RCC 7860 (cell line): ENCODE measurements around the gene CTNNA2.

Experiments used
- DNase-seq: peaks from one replicate; pipeline ENCODE4 v3.0.0-alpha.2; 2015; ENCODE audit warnings: low spot score
- FAIRE-seq: peaks from 2 replicates; lab custom pipeline; 2012; peaks lifted over from hg19 to GRCh38; lab: Jason Lieb, UNC

CTNNA2 gene

DNA sequence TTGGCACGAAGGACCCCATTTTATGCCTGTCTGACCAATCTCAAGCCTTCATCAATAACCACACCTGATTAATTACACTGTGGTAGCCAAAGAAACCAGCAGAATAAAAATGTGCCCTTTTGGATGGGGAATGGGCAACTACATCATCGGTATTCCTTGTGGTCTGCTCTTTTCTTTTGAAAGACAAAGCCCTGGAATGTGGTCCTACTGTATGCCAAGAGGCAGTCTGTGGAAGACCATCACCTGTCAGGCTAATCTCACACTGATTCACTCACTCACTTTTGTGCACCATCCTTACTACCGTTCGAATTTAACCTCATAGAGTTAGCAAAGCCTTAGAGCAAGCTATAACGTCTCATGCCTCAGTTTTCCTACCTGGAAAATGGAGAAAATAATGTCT, 1066.9 kb downstream of the CTNNA2 start:
- DNase-seq (no peak), FAIRE-seq (no peak)

DNA sequence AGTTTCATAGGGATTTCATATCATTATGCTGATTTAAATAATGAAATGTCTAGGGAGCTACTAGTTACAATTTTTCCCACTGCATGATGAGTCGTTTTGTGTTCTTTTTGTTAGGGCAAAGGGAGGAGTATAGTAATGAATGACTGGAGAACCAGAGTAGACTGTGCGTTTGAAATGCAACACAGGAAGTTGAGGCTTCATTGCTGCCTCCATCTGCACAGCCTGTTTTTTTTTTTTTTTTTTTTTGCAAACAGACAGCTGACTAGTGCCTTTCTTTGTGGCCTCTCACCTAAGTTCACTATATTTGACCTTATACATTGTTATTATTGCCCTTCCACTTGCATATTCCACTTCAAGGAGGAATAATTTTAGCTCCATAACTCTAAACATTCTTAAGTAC, 1078.4 kb downstream of the CTNNA2 start:
- FAIRE-seq, result no peak
- DNase-seq, result no peak

DNA sequence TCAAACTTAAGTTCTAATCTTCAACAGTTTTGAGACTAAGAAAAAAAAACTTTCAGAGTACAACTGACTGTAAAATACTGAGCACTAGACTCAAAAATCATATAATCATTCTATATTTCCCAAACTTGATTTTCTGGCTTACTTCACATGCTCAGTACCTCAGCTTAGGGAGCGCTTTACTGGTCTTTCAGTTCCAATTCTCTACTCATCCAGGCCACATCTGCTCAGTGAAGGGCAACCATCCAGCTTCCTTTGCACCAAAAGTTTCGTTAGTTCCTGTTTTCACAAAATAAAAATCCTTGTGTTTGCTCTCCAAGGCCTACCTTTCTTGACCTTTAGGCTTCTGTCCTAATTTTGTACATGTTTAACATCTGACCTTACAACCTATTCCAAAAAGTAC, 1079.3 kb downstream of the CTNNA2 start:
- no peak for DNase-seq

DNA sequence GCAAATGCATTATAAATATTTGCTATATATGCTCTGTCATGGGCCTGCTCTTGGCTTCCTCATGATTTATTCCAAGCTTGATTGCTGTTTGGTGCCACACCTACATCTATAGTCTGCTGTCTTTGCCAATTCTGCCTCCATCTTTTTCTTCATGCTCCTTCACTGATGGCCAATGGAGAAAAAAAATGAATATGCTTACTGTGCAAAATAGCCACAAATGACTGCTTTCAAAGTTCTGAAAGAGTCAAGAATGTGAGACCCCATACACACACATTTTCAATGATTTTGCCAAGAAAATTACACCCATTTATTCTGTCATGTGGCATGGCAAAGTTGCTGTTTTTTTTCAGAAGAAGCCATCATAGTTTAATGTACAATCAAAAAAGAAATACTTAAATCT, 1097.3 kb downstream of the CTNNA2 start:
- DNase-seq (no peak), FAIRE-seq (no peak)

More for the DNA sequence above, 1079.3 kb downstream of the CTNNA2 start:
- FAIRE-seq, result no peak

DNA sequence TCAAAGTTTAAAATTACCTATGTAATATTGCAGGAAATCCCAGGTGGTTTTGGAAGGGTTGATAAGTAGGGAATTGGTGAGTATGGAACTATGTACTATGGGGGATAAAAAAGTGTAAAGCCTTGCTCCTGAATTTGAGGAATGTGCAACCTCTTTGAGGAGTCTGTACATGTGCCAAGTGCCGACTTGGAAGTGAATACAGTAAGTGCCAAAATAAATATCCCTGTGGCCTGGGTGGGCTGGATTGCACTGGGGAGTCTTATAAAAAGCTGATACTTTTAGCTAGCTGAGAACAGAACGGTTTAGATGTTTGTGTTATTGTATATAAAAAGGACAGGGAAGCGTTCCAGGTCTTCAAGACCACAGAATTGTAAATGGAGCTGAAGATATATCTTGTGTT, 1108.8 kb downstream of the CTNNA2 start:
- DNase-seq (no peak), FAIRE-seq (no peak)

DNA sequence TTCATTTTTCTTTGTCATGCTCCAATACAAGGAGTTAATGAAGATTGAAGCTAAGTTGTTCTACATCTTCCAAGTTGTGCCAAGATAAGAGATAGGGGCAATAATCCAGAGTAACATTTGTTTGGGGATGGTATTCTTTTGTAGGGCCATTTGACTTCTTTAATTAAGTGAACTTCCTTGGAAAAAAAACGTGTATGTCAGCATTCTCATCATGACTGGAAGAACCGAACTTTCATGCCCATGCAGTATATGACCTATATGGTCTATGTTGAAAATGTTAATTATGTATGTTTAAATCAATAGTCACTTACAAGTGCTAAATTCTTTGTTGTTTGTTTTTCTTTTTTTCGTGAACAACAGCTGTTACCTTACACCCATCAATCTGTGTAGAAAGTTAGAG, 1111.2 kb downstream of the CTNNA2 start:
- FAIRE-seq (no peak), DNase-seq (no peak)

DNA sequence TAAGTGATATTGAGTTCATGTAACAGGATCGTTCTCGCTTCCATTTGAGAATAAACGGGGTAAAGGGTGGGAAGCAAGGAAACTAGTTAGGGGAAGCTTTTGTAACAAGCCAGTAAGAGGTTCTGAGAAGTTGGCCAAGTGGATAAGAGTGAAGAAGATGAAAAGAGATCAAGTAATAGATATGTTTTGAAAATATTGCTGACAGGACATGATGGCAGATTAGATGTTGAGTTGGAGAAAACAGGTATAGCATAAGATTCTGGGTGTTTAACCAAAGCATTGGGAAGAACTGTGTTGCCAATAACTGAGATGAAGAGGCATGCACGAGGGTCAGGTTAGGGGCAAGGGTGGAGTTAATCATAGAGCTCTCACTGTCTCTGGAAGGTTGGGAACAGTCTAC, 1121.7 kb downstream of the CTNNA2 start:
- DNase-seq (no peak), FAIRE-seq (no peak)

DNA sequence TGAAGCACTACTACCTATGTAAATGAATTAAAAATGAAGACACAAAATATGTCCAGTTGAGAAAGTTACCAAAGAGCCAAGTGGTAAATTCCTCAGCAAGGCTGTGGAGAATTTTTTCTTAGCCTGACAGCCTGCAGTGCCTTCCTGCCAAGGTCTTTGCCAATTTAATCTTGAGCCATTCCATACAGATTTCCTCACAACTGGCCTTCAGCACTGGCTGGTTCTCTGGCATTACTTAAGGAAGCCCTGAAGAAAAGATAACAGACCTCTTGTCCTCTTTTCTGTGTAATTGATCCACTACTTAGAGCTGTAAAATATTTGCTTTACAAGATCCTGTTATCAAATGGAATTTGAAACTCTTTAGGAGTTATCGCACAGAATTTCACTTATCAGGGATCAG, 1125.9 kb downstream of the CTNNA2 start:
- no peak for FAIRE-seq
- no peak for DNase-seq

DNA sequence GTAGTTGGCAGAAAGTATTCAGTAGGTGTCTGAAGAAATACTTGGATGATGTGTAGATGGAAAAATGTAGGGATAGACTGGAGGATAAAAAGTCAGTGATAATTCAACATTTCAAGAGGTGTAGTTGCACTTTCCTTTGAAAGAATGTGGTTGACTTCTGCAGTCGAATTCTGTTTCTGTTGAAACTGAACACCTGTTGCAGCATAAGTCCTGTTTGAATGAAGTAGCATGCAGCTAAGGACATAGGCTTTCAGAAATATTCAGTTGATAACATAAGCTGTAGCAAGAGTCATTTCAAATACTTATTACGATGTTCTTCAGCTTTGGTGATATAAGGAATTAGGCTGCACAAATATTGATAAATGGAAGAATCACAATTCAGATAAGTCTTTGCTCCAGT, 1129.6 kb downstream of the CTNNA2 start:
- DNase-seq (no peak), FAIRE-seq (no peak)

DNA sequence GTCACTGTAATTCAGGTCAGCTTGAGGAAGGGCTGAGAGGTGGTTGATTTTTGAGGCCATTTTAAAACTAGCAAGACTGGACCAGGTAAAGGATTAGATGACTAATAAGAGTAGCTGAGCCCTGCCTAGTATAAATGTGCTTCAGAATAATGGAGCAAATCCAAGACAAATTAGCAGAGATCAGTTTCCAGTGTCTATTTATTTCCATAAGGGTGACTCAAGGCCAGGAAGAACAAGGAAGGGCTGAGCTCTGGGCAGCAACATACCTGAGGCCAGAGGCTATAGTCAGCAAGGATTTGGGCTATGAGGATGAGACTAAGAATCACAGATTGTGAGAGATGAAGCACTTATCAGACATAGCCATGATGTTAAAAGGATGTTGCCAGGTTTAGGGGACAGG, 1130.7 kb downstream of the CTNNA2 start:
- DNase-seq (no peak), FAIRE-seq (no peak)

DNA sequence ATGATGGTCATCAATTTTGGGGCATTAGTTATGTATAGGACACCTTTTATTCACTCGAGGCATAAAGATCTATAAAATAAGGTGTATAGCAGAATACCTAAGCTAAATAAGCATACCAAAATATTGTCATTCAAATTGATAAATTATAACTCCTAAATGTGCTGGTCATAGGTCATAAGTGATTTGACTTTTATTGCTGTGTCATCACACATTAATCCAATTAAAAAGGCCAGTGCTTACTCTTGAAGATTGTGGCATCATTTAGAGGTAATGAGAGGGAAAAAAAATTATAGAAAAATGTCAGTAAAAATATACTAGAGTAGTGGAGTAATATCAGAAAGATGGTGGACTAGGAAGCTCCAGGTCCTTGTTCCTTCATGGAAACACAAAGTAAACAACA, 1138.6 kb downstream of the CTNNA2 start:
- FAIRE-seq (no peak), DNase-seq (no peak)

DNA sequence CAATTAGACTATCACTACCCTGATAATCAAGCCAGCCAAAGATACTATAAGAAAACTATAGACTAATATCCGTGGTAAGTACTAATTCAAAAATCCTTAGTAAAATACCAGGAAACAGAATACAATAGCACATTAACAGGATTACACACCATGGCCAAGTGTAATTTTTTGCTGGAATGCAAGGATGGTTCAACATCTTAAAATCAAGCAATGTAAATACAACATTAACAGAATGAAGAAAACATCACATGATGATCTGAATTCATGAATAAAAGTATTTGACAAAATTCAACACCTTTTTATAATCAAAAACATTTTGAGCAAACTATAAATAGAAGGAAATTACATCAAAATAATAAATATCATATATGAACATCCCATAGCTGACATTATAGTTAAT, 1142.4 kb downstream of the CTNNA2 start:
- DNase-seq (no peak), FAIRE-seq (no peak)

DNA sequence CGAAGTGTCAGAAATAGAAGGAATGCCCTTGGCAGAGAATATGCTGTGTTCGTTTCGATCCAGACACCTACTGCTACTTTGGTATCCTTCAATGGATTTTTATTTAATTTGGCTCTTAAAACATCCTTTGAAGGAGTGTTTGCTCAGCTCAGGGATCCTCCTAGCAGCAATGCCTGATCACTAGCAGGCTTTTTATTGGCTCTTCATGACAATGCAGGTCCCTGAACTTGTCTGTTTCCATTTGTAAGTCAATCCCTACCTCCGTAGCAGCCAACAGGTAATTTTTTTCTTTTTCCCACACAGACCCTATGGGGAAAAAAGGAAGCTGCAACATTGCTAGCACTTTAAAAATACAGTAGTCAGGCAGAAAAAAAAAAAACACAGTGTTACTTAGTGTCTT, 1157.9 kb downstream of the CTNNA2 start:
- no peak for FAIRE-seq

DNA sequence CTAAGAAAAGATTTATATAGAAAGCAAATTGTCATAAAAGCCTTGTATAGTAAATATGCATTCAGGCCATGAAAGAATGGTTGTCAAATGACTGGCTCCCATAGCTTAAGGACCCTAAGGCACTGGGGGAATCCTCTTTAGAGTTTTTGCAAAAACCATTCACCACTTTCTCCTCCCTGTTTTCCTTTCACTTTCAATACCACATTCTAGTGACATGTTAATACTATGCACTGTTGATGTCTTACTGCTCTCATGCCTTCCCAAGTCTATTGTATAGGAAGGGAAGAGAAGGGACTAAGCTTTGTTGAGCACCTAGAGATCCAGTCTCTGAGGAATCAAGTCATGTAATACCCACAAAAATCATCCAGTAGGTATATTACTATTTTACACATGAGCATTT, 1174.7 kb downstream of the CTNNA2 start:
- no peak for DNase-seq
- FAIRE-seq, result no peak

More for the DNA sequence above, 1157.9 kb downstream of the CTNNA2 start:
- DNase-seq, result no peak

DNA sequence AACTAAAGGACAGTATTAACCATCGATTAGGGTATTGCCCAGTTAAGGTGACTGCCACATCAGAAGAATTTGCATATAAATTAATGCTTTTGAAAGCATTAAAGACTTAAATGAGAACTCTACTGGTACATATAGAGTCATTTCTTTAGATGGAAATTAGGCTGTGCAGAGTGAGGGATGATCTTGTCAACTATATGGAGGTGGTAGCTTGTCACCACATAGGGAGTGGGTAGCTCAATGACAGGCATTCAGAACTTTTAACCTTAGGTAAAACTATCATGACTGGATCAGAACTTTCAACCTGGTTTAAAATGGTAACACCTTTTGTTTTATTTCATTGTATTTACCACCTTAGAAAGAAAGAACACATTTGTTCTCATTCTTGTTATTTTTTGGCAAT, 1176.3 kb downstream of the CTNNA2 start:
- FAIRE-seq (no peak), DNase-seq (no peak)
